ENCODE measurements around the gene CADPS2. TPM values are rescaled to one million over a fixed set of nuclear protein-coding genes. Genes with fewer than 3 reads are reported as not detected.
"Not testable (repeated sequence)": the region's sequence is repeated elsewhere in the genome, so short reads cannot be mapped to it uniquely, and the experiment has no call there.

Gene CADPS2
- total RNA-seq, 2 experiments from 2014 or later = not detected

- DNase-seq = no peak
- Mint-ChIP-seq H3K4me3 (no peak overlapping the region), H3K36me3 (peaks cover 2% of the 10 kb centered on the region), H3K9me3 (peaks cover 6% of the 10 kb centered on the region), H3K27ac (no peak overlapping the region), H3K27me3 (peaks cover 80% of the 10 kb centered on the region), H3K4me1 (no peaks in the 10 kb centered on the region)
Measured at GRCh38 chr7:122300211-122300932, 585.9 kb downstream of the CADPS2 start.

DNA sequence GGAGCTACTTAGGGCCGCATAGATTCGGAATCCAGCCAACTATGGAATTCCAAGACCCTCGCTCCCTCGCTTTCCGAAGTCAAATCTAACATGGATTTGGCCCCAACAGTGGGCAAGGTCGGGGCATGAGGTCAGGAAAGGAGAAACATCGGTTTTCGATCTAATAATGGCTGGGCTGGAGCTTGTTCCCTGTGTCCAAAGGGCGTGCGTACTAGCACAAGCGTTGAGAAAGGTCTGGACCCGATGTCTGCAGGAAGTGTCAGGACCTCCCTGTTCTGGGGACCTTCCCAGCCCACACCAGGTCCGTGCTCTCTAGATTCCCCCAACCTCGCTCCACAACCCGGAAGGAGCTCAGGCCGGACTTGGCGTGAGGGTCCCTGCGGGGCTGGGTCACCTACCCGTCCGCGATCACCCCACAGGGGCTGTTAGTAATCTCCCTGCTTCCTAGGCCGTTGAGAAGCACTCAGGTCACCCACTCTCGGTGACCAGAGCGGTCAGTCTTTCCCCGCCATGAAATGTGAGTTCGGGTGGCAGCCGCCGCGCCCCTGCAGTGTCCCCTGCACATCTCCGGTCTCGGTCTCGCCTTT is 586.5 kb downstream of the CADPS2 start:
- Mint-ChIP-seq H3K9me3 (peaks cover 6% of the 10 kb centered on the region), H3K4me3 (no peak overlapping the region), H3K27me3 (peaks cover 78% of the 10 kb centered on the region), H3K27ac (no peak overlapping the region), H3K4me1 (no peaks in the 10 kb centered on the region), H3K36me3 (peaks cover 2% of the 10 kb centered on the region)
- DNase-seq = no peak

DNA sequence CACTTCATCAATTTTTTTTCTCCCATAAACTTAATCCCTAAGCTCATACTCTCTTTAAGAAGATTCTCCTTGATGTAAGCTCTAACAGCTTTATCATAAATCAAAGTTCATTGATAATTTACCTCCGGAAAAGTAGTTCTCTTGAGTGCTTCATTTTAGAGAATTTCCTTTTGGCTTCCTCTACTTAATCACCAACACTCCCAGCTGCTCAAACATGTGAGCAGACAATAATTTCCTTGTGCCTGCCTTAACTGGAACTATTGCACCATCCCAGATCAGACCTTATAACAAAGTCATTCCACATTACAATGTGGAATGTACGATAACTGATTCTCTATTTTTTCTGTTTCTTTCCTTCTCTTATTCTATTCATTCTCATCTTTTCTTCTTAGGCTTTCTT is 587.6 kb downstream of the CADPS2 start:
- Mint-ChIP-seq H3K27ac (no peak overlapping the region), H3K4me3 (no peak overlapping the region), H3K4me1 (no peaks in the 10 kb centered on the region), H3K27me3 (peaks cover 67% of the 10 kb centered on the region), H3K36me3 (peaks cover 2% of the 10 kb centered on the region), H3K9me3 (peaks cover 3% of the 10 kb centered on the region)
- DNase-seq = no peak

DNA sequence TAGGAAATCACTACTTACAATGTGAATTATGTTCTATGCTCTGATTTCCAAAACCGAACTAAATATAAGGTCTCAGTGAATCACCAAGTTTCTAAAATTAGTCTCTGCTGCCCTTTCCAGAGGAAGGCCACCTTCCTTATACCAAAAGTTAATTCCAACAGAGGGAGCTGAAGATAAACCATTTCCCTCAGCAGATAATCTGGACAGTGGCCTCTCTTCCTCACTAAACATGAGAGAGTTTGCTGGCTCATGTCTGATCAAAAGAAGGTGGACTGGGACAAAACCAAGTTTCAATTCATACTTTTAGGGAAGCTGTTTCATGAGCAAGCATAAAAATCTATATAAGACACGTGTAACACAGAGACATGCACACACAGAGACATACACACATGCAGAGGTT is 588.1 kb downstream of the CADPS2 start:
- peaks cover 1% of the 10 kb centered on the region for H3K9me3 Mint-ChIP-seq
- no peak for DNase-seq
- H3K4me3 Mint-ChIP-seq = no peak overlapping the region
- no peak overlapping the region for H3K27ac Mint-ChIP-seq
- H3K36me3 Mint-ChIP-seq = peaks cover under 1% of the 10 kb centered on the region
- no peaks in the 10 kb centered on the region for H3K4me1 Mint-ChIP-seq
- H3K27me3 Mint-ChIP-seq = peaks cover 62% of the 10 kb centered on the region

DNA sequence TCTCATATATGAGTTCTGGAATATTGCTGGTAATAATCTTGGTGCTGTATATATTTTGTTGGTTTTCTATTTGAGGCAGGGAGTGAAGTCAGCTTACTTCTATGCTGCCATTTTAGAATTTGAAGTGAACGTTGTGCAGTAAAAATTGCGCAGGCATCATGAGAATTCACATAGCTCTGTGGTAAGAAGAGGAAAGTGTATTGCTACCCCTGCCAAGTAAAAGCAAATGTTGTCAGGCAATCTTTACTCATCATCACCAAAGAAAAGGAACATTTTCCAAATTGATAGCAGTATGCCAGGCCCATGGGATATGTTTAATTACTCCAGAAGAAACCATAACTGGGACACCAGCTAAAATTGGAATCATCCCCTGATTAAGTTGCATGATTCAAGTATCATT is 595.1 kb downstream of the CADPS2 start:
- DNase-seq = no peak
- Mint-ChIP-seq H3K9me3 (peaks cover 9% of the 10 kb centered on the region), H3K27ac (no peak overlapping the region), H3K4me3 (no peak overlapping the region), H3K4me1 (no peaks in the 10 kb centered on the region), H3K27me3 (peaks cover 11% of the 10 kb centered on the region), H3K36me3 (no peaks in the 10 kb centered on the region)

GRCh38 chr7:122290476-122290875 is 595.8 kb downstream of the CADPS2 start:
- no peaks in the 10 kb centered on the region for H3K4me1 Mint-ChIP-seq
- no peaks in the 10 kb centered on the region for H3K36me3 Mint-ChIP-seq
- H3K9me3 Mint-ChIP-seq = peaks cover 9% of the 10 kb centered on the region
- peaks cover 6% of the 10 kb centered on the region for H3K27me3 Mint-ChIP-seq
- H3K27ac Mint-ChIP-seq = no peak overlapping the region
- DNase-seq = no peak
- H3K4me3 Mint-ChIP-seq = no peak overlapping the region

- H3K9me3 Mint-ChIP-seq = peaks cover 9% of the 10 kb centered on the region
- H3K4me3 Mint-ChIP-seq = no peak overlapping the region
- no peaks in the 10 kb centered on the region for H3K27me3 Mint-ChIP-seq
- H3K4me1 Mint-ChIP-seq = no peaks in the 10 kb centered on the region
- no peaks in the 10 kb centered on the region for H3K36me3 Mint-ChIP-seq
- DNase-seq = no peak
- H3K27ac Mint-ChIP-seq = no peak overlapping the region
Measured at GRCh38 chr7:122289426-122289825, 596.8 kb downstream of the CADPS2 start.

GRCh38 chr7:122284608-122285007 is 601.7 kb downstream of the CADPS2 start:
- H3K4me3 Mint-ChIP-seq, H3K4me1 Mint-ChIP-seq, DNase-seq, H3K27me3 Mint-ChIP-seq, H3K27ac Mint-ChIP-seq, H3K9me3 Mint-ChIP-seq, H3K36me3 Mint-ChIP-seq: not testable (repeated sequence)

DNA sequence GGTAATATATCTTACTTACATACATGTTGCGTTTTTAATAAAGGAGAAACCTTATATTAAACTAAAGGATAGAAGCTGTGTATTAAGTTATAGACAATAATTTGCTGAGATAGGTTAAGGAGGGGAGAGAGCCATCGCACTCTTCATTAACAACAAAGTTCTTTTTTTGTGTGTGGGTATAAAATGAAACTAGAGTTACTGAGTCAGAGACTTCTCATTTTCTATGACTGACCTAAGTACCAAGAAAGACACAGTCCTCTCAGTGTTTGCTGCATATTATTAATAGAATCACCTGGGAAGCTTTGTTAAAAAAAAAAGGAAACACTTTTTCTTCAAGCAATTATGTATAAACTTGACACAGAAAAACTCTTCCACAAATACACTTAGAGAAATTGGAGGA is 613.1 kb downstream of the CADPS2 start:
- no peak overlapping the region for H3K27ac Mint-ChIP-seq
- H3K4me1 Mint-ChIP-seq = no peaks in the 10 kb centered on the region
- H3K9me3 Mint-ChIP-seq = peaks cover 2% of the 10 kb centered on the region
- no peaks in the 10 kb centered on the region for H3K36me3 Mint-ChIP-seq
- H3K27me3 Mint-ChIP-seq = no peaks in the 10 kb centered on the region
- no peak for DNase-seq
- H3K4me3 Mint-ChIP-seq = no peak overlapping the region

GRCh38 chr7:122269241-122269640 is 617.0 kb downstream of the CADPS2 start:
- Mint-ChIP-seq H3K4me3 (no peak overlapping the region), H3K4me1 (no peaks in the 10 kb centered on the region), H3K27ac (no peak overlapping the region), H3K36me3 (no peaks in the 10 kb centered on the region), H3K9me3 (peaks cover 7% of the 10 kb centered on the region), H3K27me3 (no peaks in the 10 kb centered on the region)
- DNase-seq = no peak

Other genes starting within 250 kb of the CADPS2 start
- gene RNF133, start 187.3 kb downstream of the CADPS2 start, total RNA-seq = not detected
- gene RNF148, start 183.5 kb downstream of the CADPS2 start, total RNA-seq = not detected
- not detected for gene TAS2R16, start 109.2 kb upstream of the CADPS2 start, total RNA-seq

Data from activated naive CD8-positive, alpha-beta T cell treated with anti-CD3 and anti-CD28 coated beads for 36 hours (primary cell).